NCI-H524 treated with DMSO at 0.1 percent for 48 hours (cell line): Measurements from ENCODE around the gene ZSCAN12.

Experiments used
- DNase-seq: peaks from one replicate; lab custom pipeline; 2025; lab: John Stamatoyannopoulos, UW

The ZSCAN12 gene

DNA sequence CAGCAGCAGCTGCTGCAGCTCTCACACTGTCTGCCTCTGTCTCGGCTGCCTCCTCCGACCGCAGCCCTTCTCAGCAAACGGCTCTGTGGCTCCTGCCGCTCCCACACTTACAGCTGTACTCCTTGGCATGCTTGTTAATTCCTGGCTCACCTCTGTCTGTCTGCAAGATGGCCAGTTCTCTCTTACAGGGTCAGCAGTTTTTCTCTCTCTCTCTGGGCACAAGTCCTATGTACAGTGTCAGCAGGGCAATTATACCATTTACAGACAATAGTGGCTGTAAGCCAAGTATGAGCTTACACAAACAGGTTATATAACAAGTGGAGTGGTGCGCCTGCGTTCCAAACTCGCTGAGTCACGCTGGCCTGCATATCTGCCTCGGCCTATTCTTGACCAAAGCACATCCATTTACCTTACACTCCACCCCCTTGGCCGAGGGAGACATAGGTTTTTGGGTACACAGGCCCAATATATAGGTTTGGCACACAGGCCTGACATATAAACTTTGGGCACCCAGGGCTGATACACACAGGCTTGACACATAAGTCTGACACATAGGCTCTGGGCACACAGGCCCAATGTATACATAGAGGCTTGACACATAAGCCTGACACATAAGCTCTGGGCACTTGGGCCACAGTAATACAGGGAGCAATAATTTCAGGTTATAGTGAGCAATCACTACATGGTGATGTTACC is 45.4 kb downstream of the ZSCAN12 start:
- no peak for DNase-seq

DNA sequence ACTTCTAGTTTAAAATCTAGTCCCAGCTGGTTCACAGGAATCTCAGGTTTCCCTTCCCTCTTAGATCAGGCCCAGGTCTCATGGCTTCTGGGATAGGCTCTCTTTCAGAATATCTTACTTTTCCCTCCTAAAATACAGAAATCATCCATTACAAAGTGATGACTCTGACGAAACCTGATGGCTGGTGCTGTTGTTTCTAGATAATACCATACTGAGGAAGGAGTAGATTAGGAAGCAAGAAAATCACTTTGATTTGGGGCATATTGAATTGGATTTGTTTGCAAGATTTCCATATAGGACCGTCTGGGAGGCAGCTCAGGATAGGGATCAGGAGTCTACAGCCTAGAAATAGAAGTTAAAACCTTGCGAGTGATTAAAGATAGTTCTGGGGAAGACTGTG is 46.2 kb downstream of the ZSCAN12 start:
- DNase-seq, result no peak

- DNase-seq, result no peak
Observed at GRCh38 chr6:28351493-28351925, 48.0 kb downstream of the ZSCAN12 start.

DNA sequence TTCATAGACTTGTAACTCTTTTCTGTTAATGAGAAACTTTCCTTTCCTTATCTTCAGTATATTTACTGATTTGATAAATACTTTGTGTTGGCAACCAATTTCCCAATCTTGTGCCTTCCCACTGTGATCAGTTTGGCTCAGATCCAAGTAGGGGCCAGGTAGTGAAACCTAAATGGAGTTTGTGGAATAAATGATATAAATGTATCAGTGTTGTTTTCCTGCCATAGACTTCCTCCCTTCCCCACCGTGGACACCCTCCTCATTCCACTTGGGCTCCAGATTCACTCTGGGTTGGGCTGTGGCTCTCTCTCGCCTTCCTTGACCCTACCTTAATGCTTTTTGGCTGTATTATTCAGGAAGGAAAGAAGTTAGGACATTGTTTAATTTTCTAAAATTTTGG is 48.5 kb downstream of the ZSCAN12 start:
- DNase-seq, result no peak

- DNase-seq, result peak; percentile 48
Observed at GRCh38 chr6:28349892-28350737, 49.4 kb downstream of the ZSCAN12 start, which contains the start of gene ZKSCAN3. Gene ZKSCAN3 (plus strand): TSS chr6:28349947. CDS start chr6:28359587, 9,640 bp downstream.

- no peak for DNase-seq
Observed at GRCh38 chr6:28349344-28349891, 50.1 kb downstream of the ZSCAN12 start.

DNA sequence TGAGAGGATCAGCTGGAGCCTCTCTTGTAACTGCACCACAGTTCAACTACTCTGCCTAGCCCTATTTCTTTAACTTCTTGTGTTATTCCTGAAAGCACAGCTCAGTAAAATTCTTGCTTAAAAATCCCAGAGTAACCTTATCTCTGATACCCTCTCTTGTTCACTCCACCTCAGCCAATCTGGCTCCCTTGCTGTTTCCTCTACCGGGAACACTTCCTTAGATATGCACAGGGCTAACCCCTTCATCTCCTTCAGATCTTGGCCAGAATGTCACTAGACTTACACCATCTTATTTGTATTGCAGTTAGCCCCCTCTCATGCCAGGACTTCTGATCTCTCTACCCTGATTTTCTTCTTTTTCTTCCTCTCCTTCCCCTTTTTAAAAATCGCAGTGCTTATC is 52.4 kb downstream of the ZSCAN12 start:
- DNase-seq, result no peak

DNA sequence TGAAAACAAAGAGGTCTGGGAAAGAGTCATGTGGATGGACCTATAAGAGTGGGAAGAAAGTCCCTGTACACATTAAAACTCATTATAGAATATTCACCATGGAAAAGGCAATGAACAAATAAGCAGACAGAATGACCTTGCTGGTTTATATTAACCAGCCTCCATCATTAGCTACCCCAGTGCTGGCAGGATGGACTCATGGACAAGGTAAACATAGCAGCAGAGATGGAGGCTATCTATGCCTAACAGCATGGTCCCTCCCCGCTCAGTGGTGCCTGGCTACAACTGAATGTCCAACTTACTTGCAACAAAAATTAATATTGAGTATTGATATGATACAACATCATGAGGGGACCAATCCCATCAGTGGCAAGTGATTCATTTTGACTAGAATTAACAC is 54.3 kb downstream of the ZSCAN12 start:
- no peak for DNase-seq

DNA sequence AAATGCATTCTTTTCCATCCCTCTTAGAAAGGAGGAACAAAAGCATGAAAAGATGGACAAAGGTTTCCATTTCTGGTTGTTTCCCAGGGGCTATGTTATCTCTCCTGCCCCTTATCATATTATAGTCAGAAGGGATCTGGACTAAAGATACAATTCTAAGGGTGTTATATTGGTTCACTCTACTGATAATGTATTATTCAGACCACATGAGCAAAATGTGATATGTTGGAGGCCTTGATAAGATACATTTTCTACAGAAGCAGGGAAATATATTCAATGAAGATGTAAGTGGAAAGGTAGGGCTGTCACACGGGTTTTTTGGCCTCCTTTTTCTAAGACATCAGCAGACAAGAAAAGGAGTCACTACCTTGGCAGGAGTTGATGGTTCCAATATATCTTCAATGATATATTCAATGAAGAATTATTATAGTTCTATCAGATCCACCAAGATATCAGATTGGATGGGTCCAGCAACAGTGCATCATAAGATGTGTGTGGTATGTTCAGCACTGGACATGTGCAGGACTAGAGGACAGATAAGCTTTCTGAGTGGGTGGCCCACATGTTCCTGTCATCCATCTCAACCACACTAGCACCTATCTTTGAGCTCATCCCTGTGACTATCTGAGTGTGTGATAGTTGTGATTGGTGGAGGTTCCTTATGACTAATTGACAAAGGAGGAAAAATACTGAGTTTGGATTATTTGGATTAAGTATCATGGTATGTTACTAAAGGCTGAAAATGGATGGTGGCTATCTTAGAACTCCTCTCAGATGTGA is 55.5 kb downstream of the ZSCAN12 start:
- no peak for DNase-seq

- no peak for DNase-seq
Observed at GRCh38 chr6:28340310-28341095, 59.0 kb downstream of the ZSCAN12 start.

DNA sequence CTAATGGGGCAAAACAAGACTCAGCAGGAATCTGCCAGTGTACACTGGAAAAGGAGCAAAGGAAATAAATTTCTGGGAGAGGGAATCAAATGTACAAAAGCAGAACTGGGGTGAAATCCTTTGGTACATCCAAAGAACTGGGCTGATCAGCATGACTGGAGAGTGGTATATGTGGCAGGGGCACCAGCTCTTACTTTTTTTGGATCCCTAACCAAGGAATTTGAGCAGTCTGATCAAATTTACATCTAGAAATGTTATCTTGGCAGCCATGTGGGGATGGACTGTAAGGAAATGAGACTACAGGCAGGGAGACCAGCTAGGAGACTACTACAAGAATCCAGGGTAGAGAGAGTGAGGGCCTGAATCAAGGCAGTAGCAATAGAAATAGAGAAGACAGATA is 62.4 kb downstream of the ZSCAN12 start:
- no peak for DNase-seq

DNA sequence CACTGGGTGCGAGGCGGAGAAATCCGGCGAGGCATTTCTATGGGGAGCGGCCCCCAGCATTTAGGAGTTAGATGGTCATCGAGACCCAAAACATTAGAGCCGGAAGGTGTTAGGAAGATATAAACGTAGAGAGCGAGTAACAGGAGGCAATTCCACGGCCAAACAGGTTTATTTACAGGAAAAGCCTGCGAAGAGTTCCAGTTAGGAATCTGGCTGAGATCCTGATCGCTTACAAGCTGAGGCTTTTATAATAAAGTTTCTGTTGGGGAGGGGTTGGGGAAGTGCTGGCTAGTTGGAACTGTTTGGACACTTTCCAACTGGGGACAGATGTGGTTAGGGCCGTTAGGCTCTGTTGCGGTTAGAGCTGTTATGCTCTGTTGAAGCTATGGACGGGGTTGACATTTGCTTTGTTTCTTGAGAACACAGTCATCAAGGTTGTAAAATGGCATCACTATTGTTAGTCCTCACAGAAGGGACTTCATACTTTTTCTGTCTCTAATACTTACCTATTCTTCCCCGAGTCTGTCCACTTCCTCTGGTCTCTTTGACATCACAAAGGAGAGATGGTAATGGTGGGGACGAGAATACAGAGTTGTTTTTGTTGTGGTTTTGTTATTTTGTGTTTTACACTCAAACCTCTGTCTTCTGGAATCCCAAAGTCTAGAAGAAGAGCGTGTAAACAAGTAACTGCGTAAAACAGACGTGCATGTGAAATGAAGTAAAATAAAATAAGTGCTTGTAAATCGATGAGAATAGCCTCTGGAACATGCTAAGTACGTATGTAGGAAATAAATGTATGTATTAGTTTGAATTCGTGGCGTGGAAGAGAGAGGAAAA is 63.0 kb downstream of the ZSCAN12 start:
- DNase-seq, result peak; percentile 21

DNA sequence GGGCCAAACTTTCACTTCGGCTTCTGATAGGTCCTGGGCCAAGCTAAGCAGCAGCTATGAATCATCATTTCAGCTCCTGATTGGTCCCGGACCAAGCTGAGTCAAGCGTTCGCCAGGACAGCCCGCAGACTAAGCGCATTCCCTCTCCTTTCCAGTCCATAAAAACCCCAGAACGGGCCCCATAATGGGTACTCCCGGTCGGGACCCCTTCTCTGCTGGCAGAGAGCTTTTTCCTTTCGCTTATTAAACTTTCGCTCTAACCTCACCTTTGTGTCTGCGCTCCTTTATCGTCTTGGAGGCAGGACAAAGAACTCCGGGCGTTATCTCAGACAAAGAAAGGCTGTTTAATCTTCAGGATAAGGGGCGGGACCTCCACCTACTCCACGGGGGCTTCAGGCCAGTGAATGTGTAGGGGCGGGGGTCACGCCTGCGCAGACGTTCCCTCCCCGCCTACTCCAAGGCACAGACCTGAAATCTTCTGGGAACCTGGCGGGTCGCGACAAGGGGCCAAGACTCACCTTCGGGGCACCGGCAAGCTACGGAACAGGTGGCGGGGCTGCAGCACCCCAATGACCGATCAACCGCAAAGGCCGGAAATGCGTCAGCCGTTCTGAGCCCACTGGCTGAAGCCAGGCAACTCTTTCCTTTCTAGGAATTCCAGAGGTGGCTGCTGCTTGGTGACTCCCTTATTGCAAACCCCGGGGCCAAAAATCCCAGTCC is 63.8 kb downstream of the ZSCAN12 start, which contains the start of gene ZSCAN31:
ZSCAN31 (minus strand) TSS at position 585 of the 720 bp plus-strand sequence. CDS start 6,465 bp downstream, outside the sequence.
- DNase-seq, result peak; percentile 85

DNA sequence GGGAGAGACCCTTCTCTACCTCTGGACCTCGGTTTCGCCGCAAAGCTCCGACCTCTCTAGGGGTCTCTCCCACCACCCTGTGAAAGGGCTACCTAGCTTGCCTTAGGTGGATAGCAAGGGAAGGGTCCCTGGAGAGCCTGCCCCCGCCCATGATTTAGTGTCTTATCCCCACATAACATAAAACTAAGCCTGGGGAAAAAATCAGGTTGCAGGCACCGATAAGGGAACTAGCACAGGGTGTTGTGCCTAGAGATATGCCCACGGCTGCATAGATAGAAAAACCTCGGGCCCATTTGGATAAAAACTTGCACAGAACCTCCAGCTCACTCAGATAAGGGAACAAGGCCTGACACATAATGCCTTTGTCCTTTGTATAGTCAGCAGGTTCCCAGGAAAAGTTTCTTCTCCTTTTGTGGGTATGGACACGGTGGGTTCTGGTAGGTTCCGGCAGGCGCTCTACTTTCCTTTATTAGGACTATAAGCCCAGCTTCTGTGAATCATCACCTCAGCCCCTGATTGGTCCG is 64.4 kb downstream of the ZSCAN12 start:
- no peak for DNase-seq

DNA sequence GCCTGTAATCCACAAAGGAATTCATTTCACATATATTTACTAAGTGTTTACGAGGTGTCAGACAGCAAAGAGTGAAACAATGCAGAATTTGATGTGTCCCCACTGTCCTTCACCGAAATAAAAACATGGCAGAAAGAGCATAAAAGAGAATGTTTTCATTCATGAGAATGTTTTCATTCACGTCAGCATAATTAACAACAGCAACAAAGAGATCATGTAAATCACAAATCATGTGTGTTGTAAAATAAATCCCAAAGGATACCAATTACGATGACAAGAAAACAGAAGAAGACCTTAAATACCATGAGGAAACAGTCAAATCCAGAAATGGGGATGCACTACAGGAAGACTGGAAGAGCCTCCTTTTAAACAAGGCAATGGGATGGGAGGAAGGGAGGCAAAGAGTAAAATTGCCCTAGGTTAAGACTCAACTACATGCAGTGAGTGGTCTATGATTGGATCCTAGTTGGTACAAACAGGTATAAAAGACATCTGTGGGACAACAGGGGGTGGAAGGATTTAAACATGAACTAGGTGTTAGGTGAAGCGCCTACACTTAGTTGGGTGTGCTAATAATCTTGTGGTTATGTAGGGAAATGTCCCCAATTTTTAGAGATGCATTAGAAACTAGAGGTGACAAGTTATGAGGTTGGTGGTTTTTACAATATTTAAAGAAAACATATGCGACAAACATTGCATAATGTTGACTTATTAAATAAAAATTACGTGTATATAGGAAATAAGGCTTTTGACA is 65.1 kb downstream of the ZSCAN12 start:
- no peak for DNase-seq

GRCh38 chr6:28333599-28334018 is 65.9 kb downstream of the ZSCAN12 start:
- DNase-seq, result no peak

DNA sequence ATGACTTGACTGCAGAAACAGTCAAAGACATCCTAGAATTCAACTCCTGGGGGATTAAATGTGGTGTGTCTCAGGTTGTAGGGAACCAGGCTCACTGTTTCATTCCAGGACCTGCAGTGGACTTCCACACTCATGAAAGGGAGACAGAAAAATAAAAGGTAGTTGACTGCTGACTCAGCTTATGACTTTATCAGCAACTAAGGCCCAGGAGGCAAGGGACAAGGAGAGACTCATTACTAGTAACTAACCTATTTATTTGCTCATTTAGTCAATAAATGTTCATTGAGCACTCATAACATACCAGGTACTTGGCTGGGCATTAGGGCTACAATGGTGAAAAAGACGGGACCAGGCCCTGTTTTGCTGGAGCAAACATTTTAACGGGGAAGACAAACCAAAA is 66.5 kb downstream of the ZSCAN12 start:
- DNase-seq, result no peak

- no peak for DNase-seq
Observed at GRCh38 chr6:28330041-28330440, 69.5 kb downstream of the ZSCAN12 start.
